Measurements from ENCODE around the gene PIK3C3. TPM values are rescaled to one million over a fixed set of nuclear protein-coding genes. Genes with fewer than 3 reads are reported as not detected.
A peak's percentile ranks its signal among the peaks of the same experiment; 100 is the strongest.

PIK3C3 gene
- total RNA-seq, 1 donor from 2014 or later, result 78.4 TPM

DNA sequence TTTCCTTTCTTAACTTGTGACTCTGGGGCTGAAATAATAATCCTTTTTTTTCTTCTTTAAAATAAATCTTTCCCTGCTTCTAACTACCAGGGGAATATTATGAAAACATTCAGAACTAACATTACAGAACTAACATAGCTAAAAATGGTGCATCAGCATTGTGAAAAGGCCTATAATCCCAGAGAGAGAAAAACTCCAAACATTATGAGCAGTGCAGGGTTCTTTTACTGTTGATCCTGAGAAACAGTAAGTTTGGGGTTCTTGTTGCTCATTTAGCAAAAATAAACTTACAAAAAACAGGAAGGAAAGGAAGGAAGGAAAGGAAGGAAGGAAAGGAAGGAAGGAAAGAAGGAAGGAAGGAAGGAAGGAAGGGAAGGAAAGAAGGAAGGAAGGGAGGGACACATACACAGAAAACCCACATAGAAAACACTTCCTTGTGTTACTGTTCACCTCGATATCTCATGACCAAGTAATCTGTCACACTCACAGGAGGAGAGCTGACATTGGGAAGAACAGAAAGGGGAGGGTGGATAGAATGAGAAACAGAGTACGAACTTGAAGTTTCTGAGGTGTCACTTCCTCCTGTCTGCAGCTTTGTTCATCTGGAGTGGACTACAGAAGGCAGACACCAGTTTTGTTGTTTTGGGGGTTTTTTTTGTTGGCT lies 18.4 kb upstream of the PIK3C3 start:
- Mint-ChIP-seq H3K36me3 (no peaks in the 10 kb centered on the region), H3K9me3 (peaks cover 5% of the 10 kb centered on the region), H3K4me1 (peaks cover 19% of the 10 kb centered on the region), H3K27me3 (ENCODE audit: low read depth) (peaks cover 1% of the 10 kb centered on the region), H3K27ac (peak overlapping the region; percentile 80), H3K4me3 (no peak overlapping the region)
- DNase-seq (ENCODE audit: low spot score in 2 of 2, unreplicated experiment in 2 of 2), result no peak
- TF ChIP-seq, protein P1, sequence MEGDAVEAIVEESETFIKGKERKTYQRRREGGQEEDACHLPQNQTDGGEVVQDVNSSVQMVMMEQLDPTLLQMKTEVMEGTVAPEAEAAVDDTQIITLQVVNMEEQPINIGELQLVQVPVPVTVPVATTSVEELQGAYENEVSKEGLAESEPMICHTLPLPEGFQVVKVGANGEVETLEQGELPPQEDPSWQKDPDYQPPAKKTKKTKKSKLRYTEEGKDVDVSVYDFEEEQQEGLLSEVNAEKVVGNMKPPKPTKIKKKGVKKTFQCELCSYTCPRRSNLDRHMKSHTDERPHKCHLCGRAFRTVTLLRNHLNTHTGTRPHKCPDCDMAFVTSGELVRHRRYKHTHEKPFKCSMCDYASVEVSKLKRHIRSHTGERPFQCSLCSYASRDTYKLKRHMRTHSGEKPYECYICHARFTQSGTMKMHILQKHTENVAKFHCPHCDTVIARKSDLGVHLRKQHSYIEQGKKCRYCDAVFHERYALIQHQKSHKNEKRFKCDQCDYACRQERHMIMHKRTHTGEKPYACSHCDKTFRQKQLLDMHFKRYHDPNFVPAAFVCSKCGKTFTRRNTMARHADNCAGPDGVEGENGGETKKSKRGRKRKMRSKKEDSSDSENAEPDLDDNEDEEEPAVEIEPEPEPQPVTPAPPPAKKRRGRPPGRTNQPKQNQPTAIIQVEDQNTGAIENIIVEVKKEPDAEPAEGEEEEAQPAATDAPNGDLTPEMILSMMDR (IDR thresholded peaks at IDR 0.05; ENCODE audit: unreplicated experiment), result no peak

DNA sequence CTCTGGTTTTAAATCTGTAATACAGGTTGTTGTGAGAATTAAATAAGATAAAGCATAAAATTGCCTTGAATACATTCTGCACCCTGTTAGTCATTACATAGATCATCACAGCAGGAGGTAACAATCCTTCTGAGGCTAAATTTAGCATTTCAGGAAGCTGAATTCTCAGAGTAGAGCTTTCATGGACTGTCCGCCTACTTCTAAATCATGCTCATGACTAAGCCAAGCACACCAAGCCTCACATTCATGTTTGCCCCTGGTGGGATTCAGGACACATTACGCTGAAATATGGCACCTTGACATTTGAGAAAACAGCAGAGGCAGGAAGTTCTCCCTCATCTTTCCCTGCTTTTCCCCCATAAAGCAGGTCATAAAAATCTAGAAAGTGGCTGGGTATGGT lies 16.6 kb upstream of the PIK3C3 start:
- Mint-ChIP-seq H3K36me3 (no peaks in the 10 kb centered on the region), H3K9me3 (no peaks in the 10 kb centered on the region), H3K4me1 (peaks cover 19% of the 10 kb centered on the region), H3K4me3 (no peak overlapping the region), H3K27me3 (ENCODE audit: low read depth) (no peaks in the 10 kb centered on the region), H3K27ac (no peak overlapping the region)
- no peak for DNase-seq (ENCODE audit: low spot score in 2 of 2, unreplicated experiment in 2 of 2)
- TF ChIP-seq, protein P1 (IDR thresholded peaks at IDR 0.05; ENCODE audit: unreplicated experiment), result no peak

DNA sequence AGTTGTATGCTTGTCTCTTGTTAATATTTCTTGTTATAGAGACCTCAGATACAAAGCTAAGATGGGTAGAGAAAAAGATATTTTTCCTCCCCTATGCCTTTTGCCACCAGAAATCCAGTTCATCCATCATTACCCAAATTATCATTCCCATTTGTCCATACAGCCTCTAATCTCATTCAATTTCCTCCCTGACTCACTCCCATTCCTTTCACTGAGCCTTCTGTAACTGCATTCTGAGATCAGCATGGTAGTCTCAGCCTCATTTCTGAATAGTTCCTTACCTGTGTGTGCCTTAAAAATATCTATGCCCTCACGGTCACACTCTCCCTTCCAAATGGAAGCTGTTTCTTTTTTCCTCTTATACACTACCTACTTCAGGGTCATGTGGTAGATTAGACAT lies 15.7 kb upstream of the PIK3C3 start:
- no peak for DNase-seq (ENCODE audit: low spot score in 2 of 2, unreplicated experiment in 2 of 2)
- peaks cover 19% of the 10 kb centered on the region for H3K4me1 Mint-ChIP-seq
- H3K27ac Mint-ChIP-seq, result no peak overlapping the region
- no peaks in the 10 kb centered on the region for H3K36me3 Mint-ChIP-seq
- H3K4me3 Mint-ChIP-seq, result no peak overlapping the region
- H3K27me3 Mint-ChIP-seq (ENCODE audit: low read depth), result no peaks in the 10 kb centered on the region
- TF ChIP-seq, protein P1 (IDR thresholded peaks at IDR 0.05; ENCODE audit: unreplicated experiment), result no peak
- H3K9me3 Mint-ChIP-seq, result no peaks in the 10 kb centered on the region

DNA sequence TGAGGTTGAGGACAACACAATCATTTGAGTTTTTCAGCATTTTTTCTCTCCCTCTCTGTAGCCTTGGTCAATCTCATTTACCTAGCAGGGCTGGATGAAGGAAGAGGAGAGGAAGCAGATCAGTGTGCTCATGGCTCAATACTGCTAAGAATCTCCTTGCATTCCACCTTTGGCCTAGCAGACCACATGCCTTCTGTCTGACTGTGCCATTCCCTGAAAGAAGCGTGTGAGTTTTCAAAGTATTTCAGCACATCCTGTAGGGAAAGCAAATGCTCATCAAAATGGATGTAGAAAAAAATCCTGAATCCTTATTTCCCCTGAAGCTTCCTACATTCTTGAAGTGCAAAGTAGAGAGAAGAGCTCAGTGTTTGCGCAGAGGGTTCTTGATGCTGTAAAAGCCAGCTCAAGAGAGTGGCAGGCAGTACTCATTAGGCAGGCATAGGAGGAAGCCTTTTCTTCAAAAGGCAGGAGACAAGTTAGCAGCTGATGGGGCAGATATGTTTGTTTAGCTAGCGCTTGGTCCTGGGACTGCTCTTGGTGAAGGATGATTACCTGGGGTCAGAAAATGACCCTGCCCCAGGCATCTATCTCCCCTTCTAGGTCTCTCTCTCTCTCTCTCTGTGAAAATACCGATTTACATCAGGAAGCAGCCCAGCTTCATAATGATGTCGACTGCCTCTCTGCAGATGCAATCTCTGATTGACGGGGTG lies 14.4 kb upstream of the PIK3C3 start:
- DNase-seq (ENCODE audit: low spot score in 2 of 2, unreplicated experiment in 2 of 2), result no peak
- Mint-ChIP-seq H3K36me3 (no peaks in the 10 kb centered on the region), H3K9me3 (no peaks in the 10 kb centered on the region), H3K27me3 (ENCODE audit: low read depth) (no peaks in the 10 kb centered on the region), H3K4me3 (no peak overlapping the region), H3K27ac (peak overlapping the region; percentile 24), H3K4me1 (peaks cover 19% of the 10 kb centered on the region)
- TF ChIP-seq, protein P1 (IDR thresholded peaks at IDR 0.05; ENCODE audit: unreplicated experiment), result no peak

DNA sequence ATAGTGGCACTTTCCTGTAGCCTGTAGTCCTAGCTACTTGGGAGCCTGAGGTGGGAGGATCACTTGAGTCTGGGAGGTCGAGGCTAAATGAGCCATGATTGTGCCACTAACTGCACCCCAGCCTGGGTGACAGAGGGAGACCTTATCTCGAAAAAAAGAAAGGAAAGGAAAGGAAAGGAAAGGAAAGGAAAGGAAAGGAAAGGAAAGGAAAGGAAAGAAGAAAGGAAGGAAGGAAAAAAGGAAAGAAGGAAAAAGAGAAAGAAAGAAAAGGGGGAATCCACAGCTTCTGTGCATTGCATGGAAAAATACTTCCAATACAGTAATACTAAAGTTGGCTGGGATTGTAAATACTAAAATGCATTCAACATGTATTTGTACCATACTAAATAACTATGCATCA lies 12.8 kb upstream of the PIK3C3 start:
- no peak overlapping the region for H3K27ac Mint-ChIP-seq
- no peak overlapping the region for H3K4me3 Mint-ChIP-seq
- no peaks in the 10 kb centered on the region for H3K9me3 Mint-ChIP-seq
- DNase-seq (ENCODE audit: low spot score in 2 of 2, unreplicated experiment in 2 of 2), result no peak
- no peaks in the 10 kb centered on the region for H3K27me3 Mint-ChIP-seq (ENCODE audit: low read depth)
- H3K4me1 Mint-ChIP-seq, result peaks cover 8% of the 10 kb centered on the region
- TF ChIP-seq, protein P1 (IDR thresholded peaks at IDR 0.05; ENCODE audit: unreplicated experiment), result no peak
- no peaks in the 10 kb centered on the region for H3K36me3 Mint-ChIP-seq
